Heart left ventricle (tissue), 16 donors: ENCODE results near the gene TRIP13. TPM values are rescaled to one million over a fixed set of nuclear protein-coding genes. Genes with fewer than 3 reads are reported as not detected.

ENCODE experiments used
- ATAC-seq, 4 donors: fragments of 200-7000 bp; cut with Tn5 transposase; one replicate each; pipeline ENCODE4 v1.9.1; 2020 to 2022; ENCODE audit warnings: moderate library complexity in 4 of 4, mild to moderate bottlenecking in 3 of 4, moderate number of reproducible peaks in 1 of 4
- DNase-seq, 5 donors: peaks; one replicate each; pipeline ENCODE4 v3.0.0-alpha.2; 2020
- H3K27ac ChIP-seq, 12 donors: fragments of 200-600 bp; sonication (generic) in 4 of 12; one replicate each; pipeline versions ENCODE4 v1.5.0 to v1.8.0; 2016 to 2022; ENCODE audit warnings: mild to moderate bottlenecking in 2 of 12
- H3K27me3 ChIP-seq, 9 donors: fragments of 200-600 bp; sonication (generic) in 2 of 9; one replicate each; pipeline versions ENCODE4 v1.5.1 to v1.8.0; 2016 to 2022; ENCODE audit warnings: mild to moderate bottlenecking in 3 of 9
- H3K36me3 ChIP-seq, 9 donors: fragments of 200-600 bp; sonication (generic) in 2 of 9; one replicate each; pipeline versions ENCODE4 v1.5.0 to v1.8.0; 2018 to 2022; ENCODE audit warnings: mild to moderate bottlenecking in 2 of 9
- H3K4me1 ChIP-seq, 12 donors: fragments of 200-600 bp; sonication (generic) in 4 of 12; one replicate each; pipeline versions ENCODE4 v1.5.0 to v1.8.0; 2016 to 2022; ENCODE audit warnings: mild to moderate bottlenecking in 3 of 12
- H3K4me3 ChIP-seq, 12 donors: fragments of 200-600 bp; sonication (generic) in 4 of 12; one replicate each; pipeline versions ENCODE4 v1.5.0 to v1.8.0; 2017 to 2022; ENCODE audit warnings: mild to moderate bottlenecking in 9 of 12, moderate library complexity in 4 of 12
- H3K9me3 ChIP-seq, 12 donors: fragments of 200-600 bp; sonication (generic) in 4 of 12; one replicate each; pipeline versions ENCODE4 v1.5.0 to v1.8.0; 2016 to 2022; ENCODE audit warnings: mild to moderate bottlenecking in 1 of 12
- POLR2A ChIP-seq, 2 donors: fragments of 450-650 bp; IDR thresholded peaks; one replicate each; pipeline ENCODE4 v1.6.1; 2017; ENCODE audit warnings: antibody characterized with exemption in 2 of 2, mild to moderate bottlenecking in 2 of 2, moderate library complexity in 2 of 2
- WGBS, 4 donors: extraction: QIAGEN DNeasy Blood & Tissue Kit in 2 of 4; methylation state at CpG; one replicate each; pipeline versions ENCODE4 v1.1.5 to v1.1.7; 2013 to 2018; 5-methylcytosine and 5-hydroxymethylcytosine counted together
- intact Hi-C, 10 donors: fragments of 100-400 bp; cut with DNase I; formaldehyde crosslinking; loops; one replicate each; pipeline versions ENCODE4 v1.11.1 to v1.14.2; 2022
- polyA plus RNA-seq, 2 donors: library from polyadenylated mRNA; stranded (reverse); fragments of 200-250 nt; gene quantifications; one replicate each; pipeline ENCODE4 v1.2.3, GENCODE V29; 2013
- total RNA-seq, 9 donors: library from RNA; depleted of rRNA in 2 of 9; stranded (reverse); fragments of >200 nt in 2 of 9; fragmentation: NEBNext Ultra II Directional in 3 of 9; extraction: Animal tissue kit (Norgen Biotek cat#: 25700) in 3 of 9; gene quantifications; one replicate each; pipeline versions ENCODE4 v1.1.0 to v1.2.4, GENCODE V29; 2016 to 2023
- TF ChIP-seq, protein P1 (sequence below), 12 donors: fragments of 200-600 bp; sonication (generic) in 4 of 12; IDR thresholded peaks; one replicate each; pipeline versions ENCODE4 v1.5.0 to v1.8.0; 2018 to 2022; ENCODE audit warnings: antibody characterized with exemption in 12 of 12, mild to moderate bottlenecking in 5 of 12
- donor health status: ischemic (EF 13 %, LVEDD 7.1; RV severe dilation, severe dysfunction).
- donor health status: healthy with polysubstance abuse.
- donor health status: DM: no; HTN: yes; CAD: no.
- donor health status: DM: no; HTN: no; CAD: no.
- donor health status: ischemic (EF 25% LVEDD 6.9; RV normal size, moderate dysfunction).
- donor health status: ischemic (EF 25% LVEDD 5.7; RV mildly dilated, moderate dysfunction).
- donor health status: healthy.
- donor health status: DM: yes; HTN: yes; CAD: no.
- donor health status: ischemic (EF 35%, LVEDD 5.7; RV mildly dilated, moderate dysfunction).
- donor health status: nonischemic (EF 11% LVEDD 7.7; RV severe dilation, severe dysfunction).
- donor health status: DM: yes; HTN: yes; CAD: no.
- donor health status: PGD.
- donor health status: ischemic (EF 29% LVEDD 5.4; RV normal size, mild dysfunction).
- donor health status: nonischemic (EF 23%, LVEDD 6.1; RV moderate dilation, normal function).

The TRIP13 gene
- total and polyA plus RNA-seq, 11 donors, result 0.19 to 4.2 (median 0.49) TPM

- 92 to 96% (median 94%) methylated on average over 21 to 29 of the region's 29 CpGs for WGBS, 4 donors
- no peak for ATAC-seq
- Histone ChIP-seq H3K4me1 (peaks cover 0 to 16% (median 2%) of the 10 kb centered on the region in 12 donors), H3K4me3 (no peak overlapping the region), H3K27me3 (no peaks in the 10 kb centered on the region), H3K27ac (no peak overlapping the region), H3K9me3 (no peaks in the 10 kb centered on the region), H3K36me3 (peaks cover 0 to 82% (median 75%) of the 10 kb centered on the region in 9 donors)
- TF ChIP-seq POLR2A (IDR thresholded peaks at IDR 0.05), result no peak
- TF ChIP-seq, protein P1, sequence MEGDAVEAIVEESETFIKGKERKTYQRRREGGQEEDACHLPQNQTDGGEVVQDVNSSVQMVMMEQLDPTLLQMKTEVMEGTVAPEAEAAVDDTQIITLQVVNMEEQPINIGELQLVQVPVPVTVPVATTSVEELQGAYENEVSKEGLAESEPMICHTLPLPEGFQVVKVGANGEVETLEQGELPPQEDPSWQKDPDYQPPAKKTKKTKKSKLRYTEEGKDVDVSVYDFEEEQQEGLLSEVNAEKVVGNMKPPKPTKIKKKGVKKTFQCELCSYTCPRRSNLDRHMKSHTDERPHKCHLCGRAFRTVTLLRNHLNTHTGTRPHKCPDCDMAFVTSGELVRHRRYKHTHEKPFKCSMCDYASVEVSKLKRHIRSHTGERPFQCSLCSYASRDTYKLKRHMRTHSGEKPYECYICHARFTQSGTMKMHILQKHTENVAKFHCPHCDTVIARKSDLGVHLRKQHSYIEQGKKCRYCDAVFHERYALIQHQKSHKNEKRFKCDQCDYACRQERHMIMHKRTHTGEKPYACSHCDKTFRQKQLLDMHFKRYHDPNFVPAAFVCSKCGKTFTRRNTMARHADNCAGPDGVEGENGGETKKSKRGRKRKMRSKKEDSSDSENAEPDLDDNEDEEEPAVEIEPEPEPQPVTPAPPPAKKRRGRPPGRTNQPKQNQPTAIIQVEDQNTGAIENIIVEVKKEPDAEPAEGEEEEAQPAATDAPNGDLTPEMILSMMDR (IDR thresholded peaks at IDR 0.05), result no peak
- peak in 1 of 5 donors; percentile 20 for DNase-seq
- intact Hi-C loops, result no loop called here
Observed at GRCh38 chr5:883475-884181, 9.1 kb upstream of the TRIP13 start.

GRCh38 chr5:884345-885126 is 8.1 kb upstream of the TRIP13 start:
- TF ChIP-seq POLR2A (IDR thresholded peaks at IDR 0.05), result no peak
- TF ChIP-seq, protein P1 (IDR thresholded peaks at IDR 0.05), result no peak
- Histone ChIP-seq H3K27me3 (no peaks in the 10 kb centered on the region), H3K27ac (no peak overlapping the region), H3K9me3 (no peaks in the 10 kb centered on the region), H3K4me1 (peaks cover 0 to 16% (median 2%) of the 10 kb centered on the region in 12 donors), H3K36me3 (peaks cover 0 to 91% (median 84%) of the 10 kb centered on the region in 9 donors), H3K4me3 (no peak overlapping the region)
- ATAC-seq (peak in 1 of 4 donors; percentile 4), DNase-seq (peak in 1 of 5 donors; percentile 55)
- intact Hi-C loops, result loop anchor here in 1 of 10 donors (5.0 kb wide), 1 partner anchor 212 kb away; no protein-coding TSS in a partner anchor
- WGBS, 4 donors, result 68 to 92% (median 88%) methylated on average over 4 to 16 of the region's 16 CpGs

- Histone ChIP-seq H3K4me3 (no peak overlapping the region), H3K4me1 (peaks cover 0 to 16% (median 2%) of the 10 kb centered on the region in 12 donors), H3K27ac (peak overlapping the region in 4 of 12 donors; percentile 18 to 56 (median 46)), H3K27me3 (no peaks in the 10 kb centered on the region), H3K9me3 (no peaks in the 10 kb centered on the region), H3K36me3 (peaks cover 0 to 97% (median 89%) of the 10 kb centered on the region in 9 donors)
- ATAC-seq, result peak in 1 of 4 donors; percentile 3
- intact Hi-C loops, result loop anchor here in 1 of 10 donors (5.0 kb wide), 1 partner anchor 213 kb away; no protein-coding TSS in a partner anchor
- DNase-seq, result peak in 1 of 5 donors; percentile 43
- WGBS, 4 donors, result 80 to 91% (median 89%) methylated on average over 7 to 18 of the region's 18 CpGs
- TF ChIP-seq POLR2A (IDR thresholded peaks at IDR 0.05), result no peak
- TF ChIP-seq, protein P1 (IDR thresholded peaks at IDR 0.05), result no peak
Observed at GRCh38 chr5:885127-885442, 7.6 kb upstream of the TRIP13 start.

- H3K27ac ChIP-seq, result peak overlapping the region in 5 of 12 donors; percentile 18 to 56 (median 42)
- ATAC-seq, result peak; percentile 93 to 97 (median 96)
- TF ChIP-seq POLR2A (IDR thresholded peaks at IDR 0.05), result no peak
- TF ChIP-seq, protein P1 (IDR thresholded peaks at IDR 0.05), result no peak
Observed at GRCh38 chr5:885529-885928, 7.2 kb upstream of the TRIP13 start.

More at GRCh38 chr5:885529-885928, 7.2 kb upstream of the TRIP13 start:
- Histone ChIP-seq H3K27me3 (no peaks in the 10 kb centered on the region), H3K4me1 (peaks cover 0 to 16% (median 3%) of the 10 kb centered on the region in 12 donors), H3K9me3 (no peaks in the 10 kb centered on the region), H3K4me3 (no peak overlapping the region), H3K36me3 (peaks cover 0 to 99% (median 93%) of the 10 kb centered on the region in 9 donors)
- intact Hi-C loops, result loop anchor here in 1 of 10 donors (5.0 kb wide), 1 partner anchor 213 kb away; no protein-coding TSS in a partner anchor
- peak; percentile 77 to 92 (median 85) for DNase-seq
- WGBS, 4 donors, result 51 to 68% (median 57%) methylated on average over 12 to 13 of the region's 13 CpGs
